NCI-H2081 (cell line): ENCODE measurements around the gene NEURL4.

Source experiments
- DNase-seq, 2 experiments: peaks; one replicate each; lab custom pipeline; 2025; lab: John Stamatoyannopoulos, UW

The NEURL4 gene

DNA sequence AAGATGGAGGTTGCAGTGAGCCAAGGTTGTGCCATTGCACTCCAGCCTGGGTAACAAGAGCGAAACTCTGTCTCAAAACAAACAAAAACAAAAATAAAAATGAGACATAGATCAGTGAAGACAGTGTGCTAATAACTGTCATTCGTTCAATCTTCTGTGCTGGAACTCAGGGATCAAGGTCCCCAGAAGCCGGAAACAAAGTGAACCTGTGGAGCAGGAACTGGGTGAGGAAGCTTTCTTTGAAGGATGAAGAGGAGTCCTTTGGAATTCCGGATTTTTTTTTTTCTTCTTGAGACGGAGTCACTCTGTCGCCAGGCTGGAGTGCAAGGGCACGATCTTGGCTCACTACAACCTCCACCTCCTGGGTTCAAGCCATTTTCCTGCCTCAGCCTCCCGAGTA, 49.7 kb downstream of the NEURL4 start:
- DNase-seq = no peak

DNA sequence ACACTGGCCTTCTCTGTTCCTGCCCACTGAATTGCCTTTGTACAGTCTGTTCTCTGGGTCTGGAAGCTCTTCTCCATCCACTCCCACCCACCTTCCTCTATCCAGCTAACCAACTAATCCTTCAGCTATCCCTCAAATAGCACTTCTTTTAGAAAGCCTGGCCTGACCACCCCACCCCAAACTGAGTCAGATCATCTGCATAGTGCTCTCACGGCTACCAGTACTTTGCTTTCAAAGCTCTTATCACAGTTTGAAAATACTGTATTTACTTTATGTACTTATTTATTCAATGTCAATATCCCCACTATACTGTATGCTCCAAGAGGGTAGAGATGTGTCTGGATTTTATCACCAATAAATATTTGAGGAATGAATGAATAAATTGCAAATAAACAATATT, 62.4 kb downstream of the NEURL4 start:
- DNase-seq = no peak
